SK-N-SH (cell line): ENCODE measurements around the gene DPF3. TPM values are rescaled to one million over a fixed set of nuclear protein-coding genes. Genes with fewer than 3 reads are reported as not detected.

ENCODE experiments used
- CTCF ChIA-PET: fragments of 300-600, 350-600 bp; formaldehyde crosslinking; extraction: SDS; loops from one replicate; lab custom pipeline; 2021; lab: Yijun Ruan, JAX
- POLR2A ChIA-PET: fragments of 350-600 bp; sonication (Branson Sonifier 250); formaldehyde crosslinking; extraction: SDS; loops from one replicate; lab custom pipeline; 2020; ENCODE audit warnings: antibody characterized with exemption, inconsistent platforms; lab: Yijun Ruan, JAX
- DNase-seq: peaks from one replicate; pipeline ENCODE4 v3.0.0; 2012
- H2AFZ ChIP-seq: fragments of 200-600 bp; sonication (generic); 2 replicates; pipeline ENCODE4 v1.8.1; 2016; ENCODE audit warnings: antibody characterized with exemption, mild to moderate bottlenecking, low read depth
- H3F3A ChIP-seq: fragments of 200-600 bp; sonication (generic); replicated peaks from 2 replicates; pipeline ENCODE3; 2016; ENCODE audit warnings: antibody characterized with exemption, mild to moderate bottlenecking; ENCODE audit not compliant: insufficient read depth
- H3K27ac ChIP-seq, 2 experiments: fragments of 200-500 bp in 1 of 2; fragments of 200-600 bp in 1 of 2; sonication (Bioruptor generic) in 1 of 2; sonication (generic), shearing (Covaris generic) in 1 of 2; 2 replicates each; pipeline versions ENCODE4 v1.5.1 to v1.6.1; 2014 to 2016; ENCODE audit warnings: low read depth in 2 of 2, inconsistent platforms in 1 of 2, low read length in 1 of 2, mild to moderate bottlenecking in 1 of 2, mixed read lengths in 1 of 2
- H3K27me3 ChIP-seq: fragments of 200-600 bp; sonication (generic), shearing (Covaris generic); 2 replicates; pipeline ENCODE4 v1.6.1; 2016; ENCODE audit warnings: mixed run types; ENCODE audit not compliant: insufficient read depth
- H3K36me3 ChIP-seq, 2 experiments: fragments of 200-500 bp in 1 of 2; fragments of 200-600 bp in 1 of 2; sonication (Bioruptor generic) in 1 of 2; sonication (generic) in 1 of 2; replicated peaks in 1 of 2; 2 replicates each; pipeline versions ENCODE3 to v1.5.1; 2014 to 2016; ENCODE audit warnings: low read length in 1 of 2, mild to moderate bottlenecking in 1 of 2; ENCODE audit not compliant: insufficient read depth in 2 of 2, control insufficient read depth in 1 of 2
- H3K4me1 ChIP-seq, 2 experiments: fragments of 200-500 bp in 1 of 2; fragments of 200-600 bp in 1 of 2; sonication (Bioruptor generic) in 1 of 2; sonication (generic), shearing (Covaris generic) in 1 of 2; 2 replicates each; pipeline versions ENCODE4 v1.5.1 to v1.6.1; 2014 to 2016; ENCODE audit warnings: low read depth in 1 of 2, low read length in 1 of 2, mixed run types in 1 of 2; ENCODE audit not compliant: insufficient read depth in 2 of 2, control insufficient read depth in 1 of 2
- H3K4me2 ChIP-seq: fragments of 200-600 bp; sonication (generic), shearing (Covaris generic); 2 replicates; pipeline ENCODE4 v1.6.1; 2017; ENCODE audit warnings: mixed run types
- H3K4me3 ChIP-seq, 2 experiments: fragments of 200-500 bp in 1 of 2; fragments of 200-600 bp in 1 of 2; sonication (Bioruptor generic) in 1 of 2; sonication (generic), shearing (Covaris generic) in 1 of 2; 2 replicates each; pipeline versions ENCODE4 v1.5.1 to v1.8.1; 2014 to 2016; ENCODE audit warnings: low read depth in 2 of 2, inconsistent platforms in 1 of 2, low read length in 1 of 2, mild to moderate bottlenecking in 1 of 2, mixed read lengths in 1 of 2, moderate library complexity in 1 of 2
- H3K79me2 ChIP-seq: fragments of 200-600 bp; sonication (generic); 2 replicates; pipeline ENCODE4 v1.8.1; 2017; ENCODE audit warnings: mild to moderate bottlenecking; ENCODE audit not compliant: insufficient read depth
- H3K9ac ChIP-seq: fragments of 200-600 bp; sonication (generic); 2 replicates; pipeline ENCODE4 v1.6.1; 2017; ENCODE audit warnings: mixed run types
- H3K9me2 ChIP-seq: fragments of 200-600 bp; sonication (generic); 2 replicates; pipeline ENCODE4 v1.6.1; 2017; ENCODE audit warnings: mixed run types
- H3K9me3 ChIP-seq: fragments of 200-600 bp; sonication (generic); 2 replicates; pipeline ENCODE4 v1.6.1; 2017; ENCODE audit warnings: mixed run types, mild to moderate bottlenecking, moderate library complexity
- H4K20me1 ChIP-seq: fragments of 200-600 bp; sonication (generic); 2 replicates; pipeline ENCODE4 v1.6.1; 2017; ENCODE audit warnings: mild to moderate bottlenecking, mixed run types; ENCODE audit not compliant: insufficient read depth
- EZH2phosphoT487 ChIP-seq: fragments of 200-600 bp; sonication (generic); IDR thresholded peaks from 2 replicates; pipeline ENCODE4 v1.6.1; 2017; ENCODE audit warnings: low read depth, mixed run types, mild to moderate bottlenecking, antibody characterized with exemption, moderate library complexity, borderline replicate concordance
- FOSL2 ChIP-seq: IDR thresholded peaks from 2 replicates; pipeline ENCODE4 v1.4.0; 2012; ENCODE audit warnings: low read depth, mild to moderate bottlenecking, moderate library complexity, borderline replicate concordance
- FOXJ3 ChIP-seq: sonication (generic); formaldehyde crosslinking; IDR thresholded peaks from 2 replicates; pipeline ENCODE4 v1.5.1; 2020; ENCODE audit warnings: mild to moderate bottlenecking, missing genetic modification reagents
- GATA2 ChIP-seq: sonication (generic); formaldehyde crosslinking; IDR thresholded peaks from 2 replicates; pipeline ENCODE4 v1.5.0; 2020; ENCODE audit warnings: mild to moderate bottlenecking, missing genetic modification reagents
- MAX ChIP-seq: IDR thresholded peaks from 2 replicates; pipeline ENCODE4 v1.4.0; 2012; ENCODE audit warnings: low read depth
- NRF1 ChIP-seq: IDR thresholded peaks from 2 replicates; pipeline ENCODE4 v1.6.1; 2012; ENCODE audit warnings: low read depth, mild to moderate bottlenecking, low read length
- POLR2AphosphoS5 ChIP-seq: IDR thresholded peaks from 2 replicates; pipeline ENCODE4 v1.6.1; 2012; ENCODE audit warnings: low read depth, low read length
- RCOR1 ChIP-seq: fragments of 150-350 bp; IDR thresholded peaks from 2 replicates; pipeline ENCODE4 v1.6.1; 2017; ENCODE audit warnings: antibody characterized with exemption, low read length
- REST ChIP-seq: IDR thresholded peaks from 2 replicates; pipeline ENCODE4 v1.6.1; 2012; ENCODE audit warnings: mild to moderate bottlenecking, low read depth, low read length, moderate library complexity
- SMC3 ChIP-seq: IDR thresholded peaks from 2 replicates; pipeline ENCODE4 v1.6.1; 2012; ENCODE audit warnings: low read depth, low read length, improper control_type of control experiment
- TAF1 ChIP-seq: IDR thresholded peaks from 2 replicates; pipeline ENCODE4 v1.6.1; 2012; ENCODE audit warnings: low read depth, mild to moderate bottlenecking, low read length, moderate library complexity, borderline replicate concordance
- TEAD4 ChIP-seq: IDR thresholded peaks from 2 replicates; pipeline ENCODE4 v1.4.0; 2012; ENCODE audit warnings: mild to moderate bottlenecking, borderline replicate concordance; ENCODE audit not compliant: insufficient read depth
- USF1 ChIP-seq: IDR thresholded peaks from 2 replicates; pipeline ENCODE4 v1.4.0; 2012; ENCODE audit warnings: low read depth, borderline replicate concordance
- YY1 ChIP-seq: IDR thresholded peaks from 2 replicates; pipeline ENCODE4 v1.4.0; 2012; ENCODE audit warnings: low read depth, mild to moderate bottlenecking
- ZBTB33 ChIP-seq: IDR thresholded peaks from 2 replicates; pipeline ENCODE4 v1.4.0; 2012; ENCODE audit warnings: low read depth, borderline replicate concordance
- WGBS: methylation state at CpG from one replicate; pipeline ENCODE4 v1.1.6; 2017; ENCODE audit warnings: low lambda C conversion rate; 5-methylcytosine and 5-hydroxymethylcytosine counted together
- polyA plus RNA-seq, 3 experiments: library from polyadenylated mRNA; depleted of rRNA; stranded (reverse); fragments of >200 nt; gene quantifications; 2 replicates each; pipeline ENCODE4 v1.2.3, GENCODE V29; 2012

Gene DPF3
- polyA plus RNA-seq, 1 of the 3 experiments (the other 2 are of a cell fraction): 2.8 TPM

- no peak overlapping the region for H3K4me2 ChIP-seq
- DNase-seq: no peak
- H3K36me3 ChIP-seq: no peaks in the 10 kb centered on the region
- TF ChIP-seq FOXJ3 (CRISPR knock-in tag) (no peak), REST (no peak), SMC3 (no peak), TAF1 (no peak), POLR2AphosphoS5 (no peak), RCOR1 (no peak), USF1 (no peak), FOSL2 (no peak), TEAD4 (no peak), YY1 (no peak), GATA2 (CRISPR knock-in tag) (no peak), MAX (no peak), ZBTB33 (no peak), EZH2phosphoT487 (no peak), NRF1 (no peak)
- no peaks in the 10 kb centered on the region for H3K9me2 ChIP-seq
- no peak overlapping the region for H3K9ac ChIP-seq
- no peaks in the 10 kb centered on the region for H3K9me3 ChIP-seq
- ChIA-PET CTCF (interaction anchor here (1.1 to 1.3 kb wide), 2 partner anchors 21 to 93 kb away, joined by 3 to 4 read pairs; no protein-coding TSS in a partner anchor), POLR2A (no interaction called here)
- H3K27me3 ChIP-seq: no peaks in the 10 kb centered on the region
- no peak overlapping the region for H3K4me3 ChIP-seq
- no peaks in the 10 kb centered on the region for H3K79me2 ChIP-seq
- H3K27ac ChIP-seq: no peak overlapping the region
- no peak overlapping the region for H2AFZ ChIP-seq
- peaks cover 0 to 13% of the 10 kb centered on the region in 2 experiments; a peak in 1 of 4 replicates for H3K4me1 ChIP-seq
- no peaks in the 10 kb centered on the region for H4K20me1 ChIP-seq
- WGBS: 73% methylated on average over 15 of the region's 17 CpGs
- H3F3A ChIP-seq: no peaks in the 10 kb centered on the region
These were observed 81.5 kb downstream of the DPF3 start for GRCh38 chr14:72812292-72812851.
